ENCODE data around the gene CCER1. TPM values are rescaled to one million over a fixed set of nuclear protein-coding genes. Genes with fewer than 3 reads are reported as not detected.

The CCER1 gene
- polyA plus RNA-seq, 1 experiment, result not detected

Other genes with a start within 250 kb of the CCER1 start
- 0.11 TPM in 1 of 2 replicates, not detected in the other for gene EPYC, start 49.8 kb upstream of the CCER1 start, polyA plus RNA-seq (2011; rRNA removed)
- gene KERA, start 102.8 kb upstream of the CCER1 start, polyA plus RNA-seq (2011; rRNA removed), result not detected in 2 replicates
- 236 and 307 TPM in 2 replicates for gene LUM, start 156.3 kb upstream of the CCER1 start, polyA plus RNA-seq (2011; rRNA removed)
- 4,192 and 4,723 TPM in 2 replicates for gene DCN, start 227.6 kb upstream of the CCER1 start, polyA plus RNA-seq (2011; rRNA removed)